SKM-1 (cell line): ENCODE measurements around the gene CLBA1.
"Not testable (repeated sequence)": the region's sequence is repeated elsewhere in the genome, so short reads cannot be mapped to it uniquely, and the experiment has no call there.

ENCODE experiments used
- DNase-seq: peaks from one replicate; lab custom pipeline; 2025; ENCODE audit not compliant: unreplicated experiment; lab: John Stamatoyannopoulos, UW

The CLBA1 gene

GRCh38 chr14:104985675-104986486 lies at the start of gene CLBA1:
Gene CLBA1 (plus strand): TSS chr14:104985788. CDS start chr14:104986432, 644 bp downstream.
- DNase-seq = peak; percentile 5

DNA sequence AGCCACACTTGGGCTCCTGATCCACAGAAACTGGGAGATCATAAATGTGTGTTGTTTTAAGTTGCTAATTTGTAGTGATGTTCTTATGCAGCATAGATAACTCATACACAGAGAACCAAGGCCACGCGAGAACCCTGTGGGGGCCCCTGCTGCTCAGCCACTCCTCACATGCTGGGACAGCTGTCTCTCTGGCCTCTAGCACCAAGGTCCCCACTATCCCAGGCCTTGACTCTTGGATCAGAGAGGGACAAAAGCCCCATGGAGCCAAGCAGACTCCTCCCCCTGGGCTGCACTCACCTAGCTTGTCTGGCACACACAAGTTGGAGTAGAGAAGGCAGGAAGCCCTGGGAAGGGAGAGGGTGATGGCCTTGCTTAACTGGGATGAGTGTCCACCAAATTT lies 49.6 kb upstream of the CLBA1 start:
- no peak for DNase-seq

- no peak for DNase-seq
These were observed 49.0 kb upstream of the CLBA1 start for GRCh38 chr14:104936361-104937155.

DNA sequence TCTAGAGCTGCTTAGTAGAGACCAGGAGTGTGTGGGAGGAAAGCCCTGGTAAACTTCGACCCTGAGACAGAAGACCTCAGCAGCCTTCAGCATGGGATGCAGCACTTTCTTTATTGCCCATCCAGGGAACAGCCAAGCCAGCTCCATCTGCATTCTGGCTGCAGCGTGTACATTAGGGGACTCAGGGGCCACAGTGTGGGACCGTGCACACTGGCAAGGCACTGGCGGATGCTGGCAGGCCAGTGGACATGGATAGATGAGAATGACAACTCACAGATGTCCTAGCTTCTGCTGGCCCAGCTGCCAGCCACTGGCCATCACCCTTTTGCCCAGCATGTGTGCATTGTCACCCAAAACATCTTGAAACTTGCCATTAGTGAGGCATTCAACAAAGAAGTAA lies 48.4 kb upstream of the CLBA1 start:
- DNase-seq = no peak

GRCh38 chr14:104937694-104938365 lies 47.8 kb upstream of the CLBA1 start:
- DNase-seq = no peak

- no peak for DNase-seq
These were observed 47.2 kb upstream of the CLBA1 start for GRCh38 chr14:104938436-104938835.

DNA sequence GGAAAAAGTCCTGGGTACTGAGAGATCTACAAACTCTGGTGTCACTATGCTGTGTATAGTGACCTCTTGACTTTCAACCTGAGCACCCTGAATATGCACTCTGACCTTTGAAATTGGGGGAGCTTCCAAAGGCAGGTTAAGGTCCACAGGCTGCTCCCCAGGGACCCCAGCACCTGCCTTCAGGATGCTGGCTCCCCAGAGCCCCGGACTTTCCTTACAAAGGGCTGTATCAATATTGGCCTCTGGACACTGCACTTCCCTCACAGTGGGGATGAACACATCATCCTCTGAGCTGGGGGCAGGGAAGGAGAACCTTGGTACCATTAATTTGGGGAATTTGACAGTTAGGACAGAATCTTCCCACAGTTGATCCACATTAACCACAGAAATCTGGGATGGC lies 46.6 kb upstream of the CLBA1 start:
- DNase-seq = no peak

DNA sequence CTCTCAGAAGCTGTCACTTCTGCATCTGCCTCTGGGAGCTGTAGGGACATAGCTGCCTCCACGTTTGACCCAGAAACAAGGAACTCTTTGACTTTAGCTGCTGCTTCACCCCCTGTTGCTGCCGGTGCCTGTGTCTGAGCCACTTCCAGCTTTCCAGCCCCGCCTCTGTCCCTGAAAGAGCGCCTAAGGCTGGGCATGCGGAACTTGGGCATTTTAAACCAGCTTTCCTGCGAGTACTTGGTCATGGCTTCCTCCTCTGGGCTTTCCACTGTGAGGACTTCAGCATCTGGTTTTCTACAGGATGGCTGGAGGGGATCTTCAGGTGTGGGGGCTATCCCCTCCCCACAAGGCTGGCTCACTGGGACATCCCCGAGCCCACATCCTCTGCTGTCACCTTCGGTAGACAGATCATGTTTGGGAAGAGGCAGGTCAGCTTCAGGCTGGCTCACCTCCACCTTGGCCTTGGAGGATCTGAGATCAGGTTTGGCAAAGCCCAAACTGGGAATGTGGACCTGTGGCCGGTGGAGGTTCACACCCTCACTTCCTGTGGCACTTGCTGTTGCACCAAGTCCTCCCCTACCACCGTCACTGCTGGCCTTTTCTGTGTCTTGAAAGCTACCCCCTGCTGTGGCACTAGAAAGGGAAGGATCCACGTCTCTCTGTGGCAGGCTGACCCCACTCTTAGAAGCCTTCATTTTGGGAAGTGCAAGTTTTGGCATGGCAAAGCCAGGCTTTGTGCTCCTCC lies 45.8 kb upstream of the CLBA1 start:
- no peak for DNase-seq

GRCh38 chr14:104940526-104941150 lies 45.0 kb upstream of the CLBA1 start:
- no peak for DNase-seq

DNA sequence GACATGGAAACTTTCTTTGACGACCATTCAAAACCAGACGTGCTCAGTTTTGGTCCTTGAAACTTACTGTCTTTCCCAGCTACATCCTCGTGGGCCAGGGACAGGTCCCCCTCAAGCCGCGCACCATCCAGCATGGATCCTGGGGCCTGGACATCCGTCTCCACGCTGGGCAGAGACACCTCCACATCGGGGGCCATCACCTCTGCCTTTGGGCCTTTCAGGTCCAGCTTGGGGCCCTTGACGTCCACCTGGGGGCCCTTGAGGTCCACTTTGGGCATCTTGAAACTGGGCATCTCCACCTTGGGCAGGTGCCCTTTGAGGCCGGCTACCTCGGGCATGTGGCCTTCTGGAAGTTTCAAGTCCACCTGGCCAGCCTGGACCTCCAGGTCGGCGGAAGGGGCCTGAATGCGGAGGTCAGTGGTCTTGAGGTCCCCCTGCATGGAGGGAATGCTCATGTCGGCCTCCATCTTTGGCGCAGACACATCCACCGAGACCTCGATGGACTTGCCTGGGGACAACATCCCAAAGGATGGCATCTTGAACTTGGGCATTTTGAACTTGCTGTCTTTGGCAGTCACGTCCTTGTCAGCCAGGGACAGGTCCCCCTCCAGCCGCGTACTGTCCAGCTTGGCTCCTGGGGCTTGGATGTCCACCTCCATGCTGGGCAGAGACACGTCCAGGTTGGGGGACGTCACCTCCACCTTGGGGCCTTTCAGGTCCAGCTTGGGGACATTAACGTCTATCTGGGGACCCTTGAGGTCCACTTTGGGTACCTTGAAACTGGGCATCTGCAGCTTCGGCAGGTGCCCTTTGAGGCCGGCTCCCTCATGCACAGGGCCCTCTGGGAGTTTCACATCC lies 43.9 kb upstream of the CLBA1 start:
- no peak for DNase-seq

- DNase-seq = no peak
These were observed 43.0 kb upstream of the CLBA1 start for GRCh38 chr14:104942586-104942985.

DNA sequence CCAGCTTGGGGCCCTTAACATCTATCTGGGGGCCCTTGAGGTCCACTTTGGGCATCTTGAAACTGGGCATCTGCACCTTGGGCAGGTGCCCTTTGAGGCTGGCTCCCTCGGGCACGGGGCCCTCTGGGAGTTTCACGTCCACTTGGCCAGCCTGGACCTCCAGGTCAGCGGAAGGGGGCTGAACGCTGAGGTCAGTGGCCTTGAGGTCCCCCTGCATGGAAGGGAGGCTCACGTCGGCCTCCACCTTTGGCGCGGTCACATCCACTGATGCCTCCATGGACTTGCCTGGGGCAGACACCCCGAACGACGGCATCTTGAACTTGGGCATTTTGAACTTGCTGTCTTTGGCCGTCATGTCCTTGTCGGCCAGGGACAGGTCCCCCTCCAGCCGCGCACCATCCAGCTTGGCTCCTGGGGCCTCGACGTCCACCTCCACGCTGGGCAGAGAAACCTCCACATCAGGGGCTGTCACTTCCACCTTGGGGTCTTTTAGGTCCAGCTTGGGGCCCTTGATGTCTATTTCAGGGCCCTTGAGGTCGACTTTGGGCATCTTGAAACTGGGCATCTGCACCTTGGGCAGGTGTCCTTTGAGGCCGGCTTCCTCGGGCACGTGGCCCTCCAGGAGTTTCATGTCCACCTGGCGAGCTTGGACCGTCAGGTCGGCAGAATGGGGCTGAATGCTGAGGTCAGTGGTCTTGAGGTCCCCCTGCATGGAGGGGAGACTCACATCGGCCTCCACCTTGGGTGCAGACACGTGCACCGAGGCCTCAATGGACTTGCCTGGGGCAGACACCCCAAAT lies 42.2 kb upstream of the CLBA1 start:
- not testable (repeated sequence) for DNase-seq

GRCh38 chr14:104944016-104944308 lies 41.6 kb upstream of the CLBA1 start:
- DNase-seq = not testable (repeated sequence)

- DNase-seq = not testable (repeated sequence)
These were observed 41.0 kb upstream of the CLBA1 start for GRCh38 chr14:104944436-104945205.

- not testable (repeated sequence) for DNase-seq
These were observed 40.3 kb upstream of the CLBA1 start for GRCh38 chr14:104945266-104945665.

GRCh38 chr14:104945986-104946965 lies 39.3 kb upstream of the CLBA1 start:
- not testable (repeated sequence) for DNase-seq

GRCh38 chr14:104947201-104947600 lies 38.4 kb upstream of the CLBA1 start:
- not testable (repeated sequence) for DNase-seq
